Esophagus muscularis mucosa (tissue), 4 donors: ENCODE measurements around the gene GPC5.

ENCODE experiments used
- CTCF ChIP-seq, 3 experiments: fragments of 200-600 bp in 2 of 3; fragments of 450-650 bp in 1 of 3; sonication (generic) in 2 of 3; IDR thresholded peaks; one replicate each; pipeline ENCODE4 v1.5.1; 2017 to 2019; ENCODE audit warnings: antibody characterized with exemption in 3 of 3, mild to moderate bottlenecking in 2 of 3, moderate library complexity in 1 of 3
- EP300 ChIP-seq: sonication (generic); formaldehyde crosslinking; IDR thresholded peaks from one replicate; pipeline ENCODE4 v1.6.1; 2017; ENCODE audit warnings: antibody characterized with exemption
- POLR2A ChIP-seq: fragments of 450-650 bp; IDR thresholded peaks from one replicate; pipeline ENCODE4 v1.6.1; 2017; ENCODE audit warnings: antibody characterized with exemption, moderate library complexity, mild to moderate bottlenecking, low read depth
- POLR2AphosphoS5 ChIP-seq, 2 donors: sonication (generic); formaldehyde crosslinking; IDR thresholded peaks; one replicate each; pipeline ENCODE4 v1.6.1; 2017; ENCODE audit warnings: antibody characterized with exemption in 2 of 2

GRCh38 chr13:92807966-92808365 lies 1409.5 kb downstream of the GPC5 start:
- TF ChIP-seq POLR2AphosphoS5 (IDR thresholded peaks at IDR 0.05) (no peak), POLR2A (no peak), CTCF (IDR thresholded peaks at IDR 0.05) (no peak), EP300 (no peak)
